OCI-LY3 (cell line): ENCODE measurements around the gene NES.

Experiments
- H2AFZ ChIP-seq: fragments of 200-600, 300-600 bp; shearing (Covaris generic); 2 replicates; pipeline ENCODE4 v1.6.0; 2014; ENCODE audit warnings: antibody characterized with exemption, low read depth, low read length
- H3K27ac ChIP-seq: fragments of 200-600, 300-600 bp; sonication (generic); 2 replicates; pipeline ENCODE4 v1.5.1; 2014; ENCODE audit warnings: mild to moderate bottlenecking, low read length, moderate library complexity, mixed read lengths
- H3K27me3 ChIP-seq: fragments of 200-600, 300-600 bp; sonication (generic); 2 replicates; pipeline ENCODE4 v1.6.1; 2014; ENCODE audit warnings: low read depth, low read length, mixed read lengths
- H3K36me3 ChIP-seq: fragments of 200-600, 300-600 bp; sonication (generic); replicated peaks from 2 replicates; pipeline ENCODE3; 2014; ENCODE audit warnings: low read depth, low read length, mixed read lengths
- H3K4me1 ChIP-seq: fragments of 300-600, 200-600 bp; sonication (generic); 2 replicates; pipeline ENCODE4 v1.6.1; 2014; ENCODE audit warnings: low read length, mixed read lengths
- H3K4me2 ChIP-seq: fragments of 200-600, 300-600 bp; sonication (generic); 2 replicates; pipeline ENCODE4 v1.6.1; 2014; ENCODE audit warnings: low read length, mixed read lengths
- H3K4me3 ChIP-seq: fragments of 300-600, 200-600 bp; sonication (generic); 2 replicates; pipeline ENCODE4 v1.5.1; 2014; ENCODE audit warnings: antibody characterized with exemption, mild to moderate bottlenecking, low read length, moderate library complexity
- H3K79me2 ChIP-seq: fragments of 300-600, 200-600 bp; shearing (Covaris generic); 2 replicates; pipeline ENCODE4 v1.6.1; 2014; ENCODE audit warnings: mild to moderate bottlenecking, low read length, mixed read lengths
- H3K9ac ChIP-seq: fragments of 300-600, 200-600 bp; shearing (Covaris generic); 2 replicates; pipeline ENCODE4 v1.6.0; 2014; ENCODE audit warnings: mild to moderate bottlenecking, low read length, moderate library complexity
- H3K9me3 ChIP-seq: fragments of 200-600, 300-600 bp; shearing (Covaris generic); 2 replicates; pipeline ENCODE4 v1.6.1; 2014; ENCODE audit warnings: low read length, mixed read lengths; ENCODE audit not compliant: insufficient read depth
- H4K20me1 ChIP-seq: fragments of 200-600, 300-600 bp; sonication (generic); 2 replicates; pipeline ENCODE4 v1.6.1; 2016; ENCODE audit warnings: low read length, mixed read lengths; ENCODE audit not compliant: insufficient read depth
- CTCF ChIP-seq: fragments of 200-600, 300-600 bp; sonication (generic); IDR thresholded peaks from 2 replicates; pipeline ENCODE4 v1.5.1; 2014; ENCODE audit warnings: antibody characterized with exemption, low read length, low read depth
- EZH2phosphoT487 ChIP-seq: fragments of 200-600 bp; shearing (Covaris generic); IDR thresholded peaks from 2 replicates; pipeline ENCODE4 v1.6.1; 2018; ENCODE audit warnings: antibody characterized with exemption, mixed run types, low read depth

The NES gene

GRCh38 chr1:156692441-156692924, 15.3 kb upstream of the NES start:
- Histone ChIP-seq H2AFZ (no peak overlapping the region), H3K36me3 (no peaks in the 10 kb centered on the region), H3K4me3 (no peak overlapping the region), H3K4me1 (peaks cover 11% of the 10 kb centered on the region), H3K27ac (no peak overlapping the region), H3K4me2 (no peak overlapping the region), H3K9ac (no peak overlapping the region), H4K20me1 (no peaks in the 10 kb centered on the region), H3K79me2 (no peaks in the 10 kb centered on the region), H3K9me3 (no peaks in the 10 kb centered on the region), H3K27me3 (peaks cover 51% of the 10 kb centered on the region)
- TF ChIP-seq EZH2phosphoT487: no peak
- TF ChIP-seq CTCF: no peak

- no peak overlapping the region for H3K4me3 ChIP-seq
- H2AFZ ChIP-seq: no peak overlapping the region
- TF ChIP-seq EZH2phosphoT487: 0 out of 2 replicates have a peak, but pooled peaks have one; percentile 8
- no peak for TF ChIP-seq CTCF
Observed at GRCh38 chr1:156691665-156692440, 14.6 kb upstream of the NES start.

GRCh38 chr1:156691191-156691590, 14.0 kb upstream of the NES start:
- H4K20me1 ChIP-seq: no peaks in the 10 kb centered on the region
- no peaks in the 10 kb centered on the region for H3K79me2 ChIP-seq
- H3K9ac ChIP-seq: no peak overlapping the region
- H3K4me2 ChIP-seq: no peak overlapping the region
- no peak overlapping the region for H3K27ac ChIP-seq
- H3K4me1 ChIP-seq: peaks cover 11% of the 10 kb centered on the region
- no peaks in the 10 kb centered on the region for H3K9me3 ChIP-seq
- H2AFZ ChIP-seq: no peak overlapping the region
- H3K27me3 ChIP-seq: peaks cover 51% of the 10 kb centered on the region
- no peaks in the 10 kb centered on the region for H3K36me3 ChIP-seq
- TF ChIP-seq EZH2phosphoT487 (no peak), CTCF (no peak)
- no peak overlapping the region for H3K4me3 ChIP-seq

More at GRCh38 chr1:156691665-156692440, 14.6 kb upstream of the NES start:
- H4K20me1 ChIP-seq: no peaks in the 10 kb centered on the region
- H3K36me3 ChIP-seq: no peaks in the 10 kb centered on the region
- H3K27ac ChIP-seq: no peak overlapping the region
- H3K9me3 ChIP-seq: no peaks in the 10 kb centered on the region
- H3K4me2 ChIP-seq: no peak overlapping the region
- no peaks in the 10 kb centered on the region for H3K79me2 ChIP-seq
- peaks cover 11% of the 10 kb centered on the region for H3K4me1 ChIP-seq
- H3K9ac ChIP-seq: no peak overlapping the region
- peaks cover 51% of the 10 kb centered on the region for H3K27me3 ChIP-seq

GRCh38 chr1:156690675-156691036, 13.4 kb upstream of the NES start:
- H3K4me3 ChIP-seq: no peak overlapping the region
- no peaks in the 10 kb centered on the region for H3K79me2 ChIP-seq
- no peak overlapping the region for H3K4me2 ChIP-seq
- peaks cover 11% of the 10 kb centered on the region for H3K4me1 ChIP-seq
- H3K9me3 ChIP-seq: no peaks in the 10 kb centered on the region
- H3K36me3 ChIP-seq: no peaks in the 10 kb centered on the region
- peaks cover 51% of the 10 kb centered on the region for H3K27me3 ChIP-seq
- H4K20me1 ChIP-seq: no peaks in the 10 kb centered on the region
- H3K9ac ChIP-seq: no peak overlapping the region
- TF ChIP-seq CTCF (no peak), EZH2phosphoT487 (no peak)
- H2AFZ ChIP-seq: no peak overlapping the region
- no peak overlapping the region for H3K27ac ChIP-seq
